Activated CD4-positive, alpha-beta T cell treated with anti-CD3 and anti-CD28 coated beads, Interleukin-2, amount 50 U/mL, for 1 hour (primary cell): ENCODE results near the gene KLK13.
A peak's percentile ranks its signal among the peaks of the same experiment; 100 is the strongest.

Experiments used
- DNase-seq: peaks from one replicate; pipeline ENCODE4 v3.0.0-alpha.2; 2020

KLK13 gene

DNA sequence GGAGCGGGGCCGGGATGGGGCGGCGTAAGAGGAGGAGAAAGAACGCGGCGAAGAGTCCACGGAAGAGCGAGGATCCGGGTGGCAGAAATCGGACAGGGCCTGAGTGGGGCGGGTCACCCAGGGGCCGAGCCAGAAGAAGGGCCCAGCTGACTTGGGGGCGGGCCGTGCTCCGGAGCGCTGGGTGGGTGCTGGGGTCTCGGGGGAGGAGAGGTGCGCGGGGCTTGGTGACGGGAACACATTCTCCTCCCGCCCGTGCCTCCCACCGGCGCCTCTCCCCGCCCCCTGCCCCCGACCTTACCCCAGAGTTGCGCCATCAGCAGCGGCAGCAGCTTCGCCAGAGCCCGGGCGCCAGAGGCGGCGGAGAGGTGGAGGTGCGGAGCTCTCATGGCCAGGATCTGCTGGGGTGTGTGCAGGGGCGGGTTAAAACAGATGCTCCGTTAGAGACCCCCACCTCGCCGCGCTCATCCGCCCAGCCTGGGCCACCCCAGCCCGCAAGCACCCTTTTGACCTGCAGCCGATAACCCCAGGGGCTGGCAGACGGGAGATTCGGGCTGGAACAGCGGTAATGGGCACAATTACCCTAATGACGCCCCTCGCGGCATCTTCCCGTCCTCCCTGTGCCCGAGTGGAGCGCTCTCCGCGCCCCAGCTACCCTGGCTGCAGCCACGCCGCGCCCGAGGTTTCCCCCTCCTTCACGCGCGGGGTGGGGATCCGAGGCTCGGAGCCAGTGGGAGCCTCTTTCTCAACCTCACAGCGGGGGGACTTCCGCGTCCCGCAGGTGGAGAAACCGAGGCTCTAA is 45.9 kb downstream of the KLK13 start:
- no peak for DNase-seq

DNA sequence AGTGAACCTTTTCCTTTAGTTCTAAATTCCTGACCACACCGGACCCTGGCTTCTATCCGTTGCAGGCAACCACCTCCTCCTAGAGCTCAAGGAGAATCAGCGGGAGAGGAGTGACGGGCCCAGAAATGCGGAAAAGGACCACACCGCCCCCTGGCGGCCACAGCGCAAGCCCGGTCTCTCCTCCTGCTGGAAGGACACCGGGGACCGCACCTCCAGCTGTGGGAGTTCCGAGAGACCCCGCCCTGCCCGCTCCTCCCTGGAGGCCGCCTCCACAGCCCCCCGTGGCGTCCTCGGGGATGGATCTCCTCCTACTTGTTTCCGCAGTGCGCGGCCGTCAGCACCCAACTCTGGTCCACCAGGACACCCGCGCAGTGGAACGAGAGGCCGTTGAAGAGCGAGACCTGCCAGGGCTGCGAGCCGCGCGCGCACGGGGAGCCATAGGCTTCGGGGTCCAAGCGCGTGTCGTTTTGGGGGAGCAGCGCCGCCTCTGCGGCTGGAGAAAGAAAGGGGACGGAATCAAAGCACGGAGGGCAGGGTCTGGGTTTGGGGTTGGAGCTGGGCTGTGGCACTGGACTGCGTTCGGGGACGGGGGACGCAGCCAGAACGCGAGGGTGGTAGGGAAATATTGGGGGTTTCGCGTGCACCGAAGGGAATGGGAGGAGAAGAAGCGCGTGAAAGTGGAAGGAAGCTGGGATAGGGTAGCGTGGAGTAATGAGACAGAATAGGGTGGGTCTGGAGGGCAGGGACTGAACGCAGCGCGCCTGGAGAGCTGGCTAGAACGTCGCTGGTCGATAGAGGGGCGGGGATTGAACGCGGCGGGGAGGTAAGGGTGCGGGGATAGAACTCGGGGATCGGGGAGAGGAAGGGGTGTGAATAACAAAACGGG is 47.9 kb downstream of the KLK13 start:
- DNase-seq: peak; percentile 37

DNA sequence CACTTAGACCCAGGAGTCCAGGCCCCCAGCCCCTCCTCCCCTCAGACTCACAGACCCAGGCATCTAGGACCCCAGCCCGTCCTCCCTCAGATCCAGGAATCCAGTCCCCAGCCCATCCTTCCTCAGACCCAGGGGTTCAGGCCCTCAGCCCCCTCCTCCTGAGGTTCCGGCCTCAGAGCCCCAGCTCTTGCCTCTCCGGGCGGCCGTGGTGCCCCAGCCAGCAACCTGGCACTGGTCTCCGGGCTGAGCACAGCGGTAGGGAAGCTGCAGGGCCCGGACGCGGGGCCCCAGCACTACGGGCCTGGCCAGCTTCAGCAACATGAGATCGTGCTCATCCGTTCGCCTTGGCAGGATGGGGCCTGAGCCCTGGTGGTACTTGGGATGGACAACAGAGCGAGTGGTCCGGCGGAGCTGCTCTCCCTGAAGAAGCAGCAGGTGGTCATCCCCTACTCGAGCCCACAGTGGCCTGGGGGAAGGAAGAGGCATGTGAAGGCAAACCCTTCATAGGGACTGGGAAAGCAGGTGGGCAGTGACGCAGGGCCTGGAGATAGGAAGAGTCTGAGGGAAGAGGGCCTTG is 49.1 kb downstream of the KLK13 start:
- no peak for DNase-seq

DNA sequence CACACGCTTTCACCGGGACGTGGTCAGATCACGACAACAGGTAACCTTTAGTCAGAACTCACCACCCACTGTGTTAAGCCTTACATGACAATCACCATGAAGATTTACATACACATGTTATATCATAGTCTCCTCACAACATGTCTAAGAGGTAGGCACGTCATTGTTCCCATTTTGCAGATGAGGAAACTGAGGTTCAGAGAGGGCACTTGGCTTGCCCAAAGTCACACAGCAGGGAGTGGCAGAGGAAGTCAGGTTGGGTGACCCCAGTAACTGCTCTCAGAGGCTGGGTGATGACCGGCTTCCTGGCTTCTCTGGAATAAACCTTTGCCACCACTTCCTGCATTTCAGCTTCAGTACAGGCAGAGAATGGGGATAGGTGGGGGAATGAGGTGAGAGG is 50.6 kb downstream of the KLK13 start:
- no peak for DNase-seq

DNA sequence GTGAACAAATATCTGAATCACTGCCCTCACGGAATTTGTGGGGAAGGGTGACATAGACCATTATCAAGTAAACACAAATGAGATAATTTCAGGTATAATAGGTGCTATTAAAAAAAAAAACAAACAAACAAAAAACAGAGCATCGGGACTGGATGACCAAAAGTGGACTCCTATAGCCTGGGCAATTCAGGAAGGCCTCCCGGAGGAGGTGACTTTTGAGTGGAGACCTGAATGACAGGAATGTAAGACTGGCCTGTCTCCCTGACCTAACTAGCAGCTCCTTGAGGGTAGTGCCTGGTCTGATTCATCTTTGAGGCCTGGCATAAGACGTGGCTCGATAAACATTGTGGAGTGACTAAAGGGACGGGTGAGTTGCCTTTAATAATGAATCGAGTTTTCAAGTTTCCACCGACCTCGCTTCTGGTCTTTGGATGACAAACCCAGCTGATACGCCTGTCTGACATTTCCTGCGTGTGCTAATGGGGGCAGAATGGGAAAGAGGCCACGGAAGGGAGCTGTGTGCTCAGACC is 52.2 kb downstream of the KLK13 start:
- no peak for DNase-seq

DNA sequence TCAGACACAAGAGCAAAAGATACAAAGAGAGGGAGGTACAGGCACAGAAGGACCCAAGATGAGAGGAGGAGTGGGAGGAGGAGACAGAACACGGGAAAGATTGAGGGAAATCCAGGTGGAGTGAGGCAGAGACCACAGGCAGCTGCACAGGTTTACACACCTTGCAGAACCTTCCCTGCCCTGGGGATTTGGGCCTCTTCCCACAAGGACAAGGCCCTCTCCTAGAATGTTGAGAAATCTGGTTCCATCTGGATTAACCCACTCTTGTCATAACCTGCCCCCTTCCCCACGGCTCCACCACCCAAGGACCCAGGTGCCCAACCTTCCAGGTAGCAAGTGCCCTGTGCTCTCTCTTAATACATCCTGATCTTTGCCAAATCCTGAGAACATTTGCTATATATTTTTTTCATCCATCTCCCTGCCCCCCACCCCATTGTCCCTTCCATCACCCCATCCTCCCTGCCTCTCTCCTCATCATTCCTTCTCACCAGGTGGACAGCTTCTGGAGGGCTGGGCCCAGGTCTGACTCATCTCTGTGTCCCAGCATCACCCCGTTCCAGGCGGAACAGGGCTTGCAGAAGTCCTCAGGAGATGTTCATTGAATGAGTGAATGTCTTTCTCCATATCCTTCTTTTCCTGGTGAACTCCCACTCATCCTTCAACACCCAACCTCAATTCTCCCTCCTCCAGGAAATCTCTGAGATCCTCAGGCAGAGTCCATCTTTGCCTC is 54.7 kb downstream of the KLK13 start:
- no peak for DNase-seq

DNA sequence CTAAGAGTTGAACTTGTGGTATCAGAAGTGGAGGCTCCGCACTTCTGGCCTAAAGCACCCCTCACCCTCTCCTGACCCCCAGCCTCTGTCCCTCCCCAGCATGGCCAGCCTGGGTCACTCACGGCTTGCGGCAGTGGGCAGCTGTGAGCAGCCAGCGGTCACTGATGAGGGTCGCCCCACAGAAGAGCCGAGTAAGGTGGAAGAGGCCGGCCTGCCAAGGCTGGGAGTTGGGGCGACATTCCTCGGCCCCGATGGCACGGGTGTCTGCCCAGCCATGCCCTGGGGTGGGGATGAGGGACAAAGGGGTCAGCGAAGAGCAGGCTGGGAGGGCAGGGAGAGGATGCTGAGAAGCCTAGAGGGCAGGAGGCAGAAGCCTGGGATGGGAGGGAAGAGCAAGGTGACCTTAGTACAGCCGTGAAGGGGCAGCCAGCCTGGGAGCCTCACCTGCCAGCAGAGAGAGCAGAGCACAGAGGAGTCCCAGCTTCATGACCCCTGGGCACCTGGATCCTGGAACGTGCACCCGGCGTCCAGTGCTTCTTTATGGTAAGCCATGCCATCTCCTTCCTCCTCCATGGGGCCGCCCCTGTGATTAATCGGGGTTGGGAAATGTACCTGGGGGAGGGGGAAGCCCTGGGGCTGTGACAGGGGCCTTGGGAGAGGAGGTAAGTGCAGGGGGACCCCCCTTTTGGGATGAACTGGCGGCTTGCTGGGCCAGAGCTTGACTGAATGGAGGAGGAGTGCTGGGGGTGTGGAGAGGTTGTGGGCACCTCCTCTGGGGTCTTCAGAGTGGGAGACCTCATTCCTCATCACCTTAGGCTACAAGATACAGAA is 55.6 kb downstream of the KLK13 start:
- DNase-seq: no peak

DNA sequence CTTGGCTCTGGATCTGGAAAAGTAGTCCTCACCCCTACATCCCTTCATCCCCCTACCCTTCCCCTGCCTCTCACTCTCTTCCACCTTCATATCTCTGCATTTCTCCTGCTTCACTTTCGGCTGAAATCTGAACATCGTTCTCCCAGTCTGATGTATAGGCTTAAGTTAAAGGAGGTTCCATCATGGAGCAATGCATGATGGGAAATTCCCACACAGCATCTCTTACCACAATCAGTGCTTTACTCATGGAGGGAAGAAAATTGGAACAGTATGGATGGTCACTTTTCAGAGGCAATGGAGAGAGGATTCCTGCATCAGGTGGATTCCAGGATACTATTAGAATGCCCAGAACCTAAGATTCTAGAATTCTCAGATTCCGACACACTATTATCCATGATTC is 57.4 kb downstream of the KLK13 start:
- no peak for DNase-seq

DNA sequence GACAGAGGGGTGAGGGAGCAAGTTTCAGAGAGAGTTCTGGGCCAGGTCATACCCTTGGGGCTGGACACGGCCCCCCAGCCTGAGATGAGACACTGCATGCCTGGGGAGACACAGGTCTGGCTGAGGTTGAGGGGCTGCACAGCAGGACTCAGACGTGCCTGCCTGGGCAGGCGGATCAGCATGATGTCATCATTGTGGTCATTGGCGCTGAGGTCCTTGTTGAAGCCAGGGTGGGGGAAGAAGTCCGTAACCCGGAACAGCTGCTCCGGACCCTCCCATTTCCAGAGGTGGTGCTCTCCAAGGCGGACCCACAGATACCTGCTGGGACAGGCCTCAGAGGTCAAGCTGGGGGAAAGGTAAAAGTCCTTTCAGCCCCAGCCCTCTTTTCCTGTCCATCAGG is 58.5 kb downstream of the KLK13 start:
- no peak for DNase-seq
